ENCODE measurements around the gene MTMR6.
"Not testable (repeated sequence)": the region's sequence is repeated elsewhere in the genome, so short reads cannot be mapped to it uniquely, and the experiment has no call there.

MTMR6 gene

GRCh38 chr13:25329706-25330105, 42.4 kb upstream of the MTMR6 start:
- Histone ChIP-seq H3K9ac (ENCODE audit: low read length) (no peak overlapping the region), H3K4me2 (ENCODE audit: low read depth, low read length) (no peak overlapping the region), H3K9me3 (replicated peaks; ENCODE audit: insufficient read depth, low read length) (no peaks in the 10 kb centered on the region), H3K36me3 (replicated peaks; ENCODE audit: insufficient read depth, low read length) (no peaks in the 10 kb centered on the region; the same call in 1 of the 2 replicates), H2AFZ (ENCODE audit: low read length) (no peak overlapping the region), H3K4me3 (ENCODE audit: low read length) (no peak overlapping the region), H3K4me1 (ENCODE audit: low read length) (no peaks in the 10 kb centered on the region), H4K20me1 (ENCODE audit: insufficient read depth, low read length) (no peaks in the 10 kb centered on the region), H3F3A (ENCODE audit: insufficient read depth, low read length) (no peaks in the 10 kb centered on the region), H3K27ac (ENCODE audit: low read length) (no peak overlapping the region), H3K27me3 (replicated peaks; ENCODE audit: insufficient read depth, low read length) (no peaks in the 10 kb centered on the region), H3K79me2 (ENCODE audit: low read length) (no peaks in the 10 kb centered on the region), H3K9me2 (replicated peaks; ENCODE audit: insufficient read depth, low read length) (no peaks in the 10 kb centered on the region)
- TF ChIP-seq CTCF (IDR thresholded peaks at IDR 0.05; ENCODE audit: low read length) (no peak), EZH2phosphoT487 (IDR thresholded peaks at IDR 0.05; ENCODE audit: low read length) (no peak), EZH2 (optimal IDR thresholded peaks at IDR 0.05; ENCODE audit: low read depth, low read length) (no peak)
- DNase-seq, result no peak

- no peaks in the 10 kb centered on the region for H3K9me2 ChIP-seq (replicated peaks; ENCODE audit: insufficient read depth, low read length)
- no peaks in the 10 kb centered on the region; the same call in 1 of the 2 replicates for H3K36me3 ChIP-seq (replicated peaks; ENCODE audit: insufficient read depth, low read length)
- no peaks in the 10 kb centered on the region for H3K79me2 ChIP-seq (ENCODE audit: low read length)
- no peaks in the 10 kb centered on the region for H3K27me3 ChIP-seq (replicated peaks; ENCODE audit: insufficient read depth, low read length)
- no peak overlapping the region for H2AFZ ChIP-seq (ENCODE audit: low read length)
- no peak overlapping the region for H3K4me3 ChIP-seq (ENCODE audit: low read length)
- TF ChIP-seq CTCF (IDR thresholded peaks at IDR 0.05; ENCODE audit: low read length) (no peak), EZH2 (optimal IDR thresholded peaks at IDR 0.05; ENCODE audit: low read depth, low read length) (no peak), EZH2phosphoT487 (IDR thresholded peaks at IDR 0.05; ENCODE audit: low read length) (no peak)
- no peaks in the 10 kb centered on the region for H4K20me1 ChIP-seq (ENCODE audit: insufficient read depth, low read length)
- no peaks in the 10 kb centered on the region; the same call in 1 of the 2 replicates for H3F3A ChIP-seq (ENCODE audit: insufficient read depth, low read length)
- H3K9me3 ChIP-seq (replicated peaks; ENCODE audit: insufficient read depth, low read length), result no peaks in the 10 kb centered on the region
- H3K27ac ChIP-seq (ENCODE audit: low read length), result no peak overlapping the region
- H3K4me2 ChIP-seq (ENCODE audit: low read depth, low read length), result no peak overlapping the region
- no peak for DNase-seq
- no peak overlapping the region for H3K9ac ChIP-seq (ENCODE audit: low read length)
- no peaks in the 10 kb centered on the region for H3K4me1 ChIP-seq (ENCODE audit: low read length)
Measured at GRCh38 chr13:25324100-25324499, 36.8 kb upstream of the MTMR6 start.

GRCh38 chr13:25319771-25320170, 32.5 kb upstream of the MTMR6 start:
- Histone ChIP-seq H3K4me1 (ENCODE audit: low read length) (no peaks in the 10 kb centered on the region), H3F3A (ENCODE audit: insufficient read depth, low read length) (no peaks in the 10 kb centered on the region; the same call in 1 of the 2 replicates), H3K9me2 (replicated peaks; ENCODE audit: insufficient read depth, low read length) (no peaks in the 10 kb centered on the region), H3K36me3 (replicated peaks; ENCODE audit: insufficient read depth, low read length) (no peaks in the 10 kb centered on the region; the same call in 1 of the 2 replicates), H3K27ac (ENCODE audit: low read length) (no peak overlapping the region), H3K9ac (ENCODE audit: low read length) (no peak overlapping the region), H3K79me2 (ENCODE audit: low read length) (no peaks in the 10 kb centered on the region), H3K27me3 (replicated peaks; ENCODE audit: insufficient read depth, low read length) (no peaks in the 10 kb centered on the region), H3K4me2 (ENCODE audit: low read depth, low read length) (no peak overlapping the region), H4K20me1 (ENCODE audit: insufficient read depth, low read length) (no peaks in the 10 kb centered on the region), H3K4me3 (ENCODE audit: low read length) (no peak overlapping the region), H3K9me3 (replicated peaks; ENCODE audit: insufficient read depth, low read length) (no peaks in the 10 kb centered on the region), H2AFZ (ENCODE audit: low read length) (no peak overlapping the region)
- DNase-seq, result no peak
- TF ChIP-seq EZH2 (optimal IDR thresholded peaks at IDR 0.05; ENCODE audit: low read depth, low read length) (no peak), CTCF (IDR thresholded peaks at IDR 0.05; ENCODE audit: low read length) (no peak), EZH2phosphoT487 (IDR thresholded peaks at IDR 0.05; ENCODE audit: low read length) (no peak)

GRCh38 chr13:25318946-25319345, 31.7 kb upstream of the MTMR6 start:
- H2AFZ ChIP-seq (ENCODE audit: low read length); H3K9me3 ChIP-seq (replicated peaks; ENCODE audit: insufficient read depth, low read length); DNase-seq; H3K36me3 ChIP-seq (replicated peaks; ENCODE audit: insufficient read depth, low read length); H3K4me3 ChIP-seq (ENCODE audit: low read length); H3K9ac ChIP-seq (ENCODE audit: low read length); H3K79me2 ChIP-seq (ENCODE audit: low read length); H4K20me1 ChIP-seq (ENCODE audit: insufficient read depth, low read length); H3K9me2 ChIP-seq (replicated peaks; ENCODE audit: insufficient read depth, low read length); H3K4me1 ChIP-seq (ENCODE audit: low read length); H3K4me2 ChIP-seq (ENCODE audit: low read depth, low read length); H3K27me3 ChIP-seq (replicated peaks; ENCODE audit: insufficient read depth, low read length); H3F3A ChIP-seq (ENCODE audit: insufficient read depth, low read length); H3K27ac ChIP-seq (ENCODE audit: low read length): not testable (repeated sequence)

Data from MM.1S (cell line).